ENCODE results near the gene KCNQ1. TPM values are rescaled to one million over a fixed set of nuclear protein-coding genes. Genes with fewer than 3 reads are reported as not detected.

Gene KCNQ1
- polyA plus RNA-seq, 1 donor (not counting 4 experiments of a cell fraction or from before 2014, with no cell fraction given): not detected

DNA sequence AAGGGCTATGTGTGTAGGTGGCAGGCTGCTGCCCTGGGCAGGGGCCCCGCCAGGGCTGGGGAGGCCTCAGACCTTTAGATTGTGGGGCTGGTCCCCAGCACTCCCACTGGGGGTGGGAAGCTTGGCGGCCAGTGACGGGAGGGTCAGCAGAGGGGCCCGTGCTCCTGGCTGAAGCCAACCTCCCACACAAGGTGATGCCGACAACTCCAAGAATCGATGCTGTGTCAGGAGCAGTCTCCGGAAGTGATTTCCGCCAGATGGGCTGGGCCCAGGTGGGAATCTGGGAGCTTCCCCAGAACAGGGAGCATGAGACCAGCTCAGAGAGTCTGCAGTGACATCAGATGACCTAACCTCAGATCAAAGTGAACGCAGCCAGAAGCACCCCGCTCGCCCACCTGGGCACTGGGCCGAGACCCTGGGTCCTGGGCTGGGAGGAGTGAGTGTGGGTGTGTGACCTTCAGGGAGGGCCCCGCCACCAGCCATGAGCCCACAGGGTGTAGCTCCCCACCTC is 8.2 kb upstream of the KCNQ1 start:
- no peak overlapping the region for H3K4me3 ChIP-seq (ENCODE audit: control insufficient read depth in 2 of 3, extremely low read depth in 1 of 3, insufficient read depth in 2 of 3, low read depth in 1 of 3, low read length in 3 of 3)
- no peaks in the 10 kb centered on the region for H3K27me3 ChIP-seq (ENCODE audit: control insufficient read depth, extremely low read depth, insufficient read depth, low read length)
- FAIRE-seq (no peak), DNase-seq (ENCODE audit: low read depth, low spot score) (no peak)
- dilution Hi-C loops (cut with MboI; ENCODE audit: extremely low pct_ligation_motif_present, low sequenced_read_pairs): no loop called here
- H3K4me2 ChIP-seq (ENCODE audit: control insufficient read depth, extremely low read depth, insufficient read depth, low read depth, low read length): no peak overlapping the region
- H4K20me1 ChIP-seq (ENCODE audit: control insufficient read depth, extremely low read depth, insufficient read depth, low read length): no peaks in the 10 kb centered on the region
- TF ChIP-seq, protein P1, sequence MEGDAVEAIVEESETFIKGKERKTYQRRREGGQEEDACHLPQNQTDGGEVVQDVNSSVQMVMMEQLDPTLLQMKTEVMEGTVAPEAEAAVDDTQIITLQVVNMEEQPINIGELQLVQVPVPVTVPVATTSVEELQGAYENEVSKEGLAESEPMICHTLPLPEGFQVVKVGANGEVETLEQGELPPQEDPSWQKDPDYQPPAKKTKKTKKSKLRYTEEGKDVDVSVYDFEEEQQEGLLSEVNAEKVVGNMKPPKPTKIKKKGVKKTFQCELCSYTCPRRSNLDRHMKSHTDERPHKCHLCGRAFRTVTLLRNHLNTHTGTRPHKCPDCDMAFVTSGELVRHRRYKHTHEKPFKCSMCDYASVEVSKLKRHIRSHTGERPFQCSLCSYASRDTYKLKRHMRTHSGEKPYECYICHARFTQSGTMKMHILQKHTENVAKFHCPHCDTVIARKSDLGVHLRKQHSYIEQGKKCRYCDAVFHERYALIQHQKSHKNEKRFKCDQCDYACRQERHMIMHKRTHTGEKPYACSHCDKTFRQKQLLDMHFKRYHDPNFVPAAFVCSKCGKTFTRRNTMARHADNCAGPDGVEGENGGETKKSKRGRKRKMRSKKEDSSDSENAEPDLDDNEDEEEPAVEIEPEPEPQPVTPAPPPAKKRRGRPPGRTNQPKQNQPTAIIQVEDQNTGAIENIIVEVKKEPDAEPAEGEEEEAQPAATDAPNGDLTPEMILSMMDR (optimal IDR thresholded peaks at IDR 0.05 in 1 of 3, IDR thresholded peaks at IDR 0.05 in 1 of 3, conservative IDR thresholded peaks at IDR 0.05 in 1 of 3; ENCODE audit: extremely low read depth in 1 of 3, insufficient read depth in 2 of 3, low read length in 3 of 3): no peak
- no peak for TF ChIP-seq EZH2 (IDR thresholded peaks at IDR 0.05; ENCODE audit: low read length)
- no peaks in the 10 kb centered on the region for H3K9me1 ChIP-seq (ENCODE audit: control insufficient read depth, extremely low read depth, insufficient read depth, low read length)
- H3K36me3 ChIP-seq (ENCODE audit: control insufficient read depth in 2 of 2, extremely low read depth in 1 of 2, insufficient read depth in 2 of 2, low read length in 2 of 2): no peaks in the 10 kb centered on the region
- H3K27ac ChIP-seq (ENCODE audit: control insufficient read depth, insufficient read depth, low read length): no peak overlapping the region
- no peaks in the 10 kb centered on the region for H3K79me2 ChIP-seq (ENCODE audit: control insufficient read depth, insufficient read depth, low read length)
- H3K9ac ChIP-seq (ENCODE audit: control insufficient read depth, extremely low read depth, insufficient read depth, low read length): no peak overlapping the region
- no peaks in the 10 kb centered on the region for H3K9me3 ChIP-seq (ENCODE audit: control insufficient read depth, low read depth, low read length)
- H2AFZ ChIP-seq (ENCODE audit: control insufficient read depth, low read length): no peak overlapping the region
- no peaks in the 10 kb centered on the region for H3K4me1 ChIP-seq (ENCODE audit: control insufficient read depth, extremely low read depth, insufficient read depth, low read length)

DNA sequence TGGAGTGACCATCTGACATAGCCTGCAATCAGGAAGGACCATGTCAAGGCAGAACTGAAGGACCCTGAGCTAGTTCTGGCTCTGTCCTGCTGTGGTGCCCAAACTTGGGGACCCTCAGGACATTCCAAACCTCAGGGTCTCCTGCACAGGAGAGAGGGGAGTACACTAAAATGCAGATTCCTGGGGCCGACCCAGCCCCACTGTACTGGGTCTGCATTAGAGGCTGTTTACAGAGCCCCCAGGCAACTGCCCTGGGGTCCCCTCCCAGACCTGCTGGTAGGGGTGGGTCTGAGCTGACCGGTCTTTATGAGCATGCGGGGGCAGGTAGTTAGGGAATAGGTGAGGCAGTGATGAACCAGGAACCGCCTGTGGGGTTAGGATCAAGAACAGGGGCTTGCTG is 7.3 kb upstream of the KCNQ1 start:
- no peak for TF ChIP-seq EZH2 (IDR thresholded peaks at IDR 0.05; ENCODE audit: low read length)
- TF ChIP-seq, protein P1 (optimal IDR thresholded peaks at IDR 0.05 in 1 of 3, IDR thresholded peaks at IDR 0.05 in 1 of 3, conservative IDR thresholded peaks at IDR 0.05 in 1 of 3; ENCODE audit: extremely low read depth in 1 of 3, insufficient read depth in 2 of 3, low read length in 3 of 3): no peak
- Histone ChIP-seq H3K4me1 (ENCODE audit: control insufficient read depth, extremely low read depth, insufficient read depth, low read length) (no peaks in the 10 kb centered on the region), H3K9ac (ENCODE audit: control insufficient read depth, extremely low read depth, insufficient read depth, low read length) (no peak overlapping the region), H4K20me1 (ENCODE audit: control insufficient read depth, extremely low read depth, insufficient read depth, low read length) (no peaks in the 10 kb centered on the region), H3K4me3 (ENCODE audit: control insufficient read depth in 2 of 3, extremely low read depth in 1 of 3, insufficient read depth in 2 of 3, low read depth in 1 of 3, low read length in 3 of 3) (no peak overlapping the region), H3K9me3 (ENCODE audit: control insufficient read depth, low read depth, low read length) (no peaks in the 10 kb centered on the region), H3K27ac (ENCODE audit: control insufficient read depth, insufficient read depth, low read length) (no peak overlapping the region), H3K27me3 (ENCODE audit: control insufficient read depth, extremely low read depth, insufficient read depth, low read length) (no peaks in the 10 kb centered on the region), H3K79me2 (ENCODE audit: control insufficient read depth, insufficient read depth, low read length) (no peaks in the 10 kb centered on the region), H3K4me2 (ENCODE audit: control insufficient read depth, extremely low read depth, insufficient read depth, low read depth, low read length) (no peak overlapping the region), H2AFZ (ENCODE audit: control insufficient read depth, low read length) (no peak overlapping the region), H3K36me3 (ENCODE audit: control insufficient read depth in 2 of 2, extremely low read depth in 1 of 2, insufficient read depth in 2 of 2, low read length in 2 of 2) (no peaks in the 10 kb centered on the region), H3K9me1 (ENCODE audit: control insufficient read depth, extremely low read depth, insufficient read depth, low read length) (no peaks in the 10 kb centered on the region)
- dilution Hi-C loops (cut with MboI; ENCODE audit: extremely low pct_ligation_motif_present, low sequenced_read_pairs): no loop called here
- no peak for DNase-seq (ENCODE audit: low read depth, low spot score)
- no peak for FAIRE-seq

All from keratinocyte (primary cell).